ENCODE measurements around the gene TGFB1.

TGFB1 gene

DNA sequence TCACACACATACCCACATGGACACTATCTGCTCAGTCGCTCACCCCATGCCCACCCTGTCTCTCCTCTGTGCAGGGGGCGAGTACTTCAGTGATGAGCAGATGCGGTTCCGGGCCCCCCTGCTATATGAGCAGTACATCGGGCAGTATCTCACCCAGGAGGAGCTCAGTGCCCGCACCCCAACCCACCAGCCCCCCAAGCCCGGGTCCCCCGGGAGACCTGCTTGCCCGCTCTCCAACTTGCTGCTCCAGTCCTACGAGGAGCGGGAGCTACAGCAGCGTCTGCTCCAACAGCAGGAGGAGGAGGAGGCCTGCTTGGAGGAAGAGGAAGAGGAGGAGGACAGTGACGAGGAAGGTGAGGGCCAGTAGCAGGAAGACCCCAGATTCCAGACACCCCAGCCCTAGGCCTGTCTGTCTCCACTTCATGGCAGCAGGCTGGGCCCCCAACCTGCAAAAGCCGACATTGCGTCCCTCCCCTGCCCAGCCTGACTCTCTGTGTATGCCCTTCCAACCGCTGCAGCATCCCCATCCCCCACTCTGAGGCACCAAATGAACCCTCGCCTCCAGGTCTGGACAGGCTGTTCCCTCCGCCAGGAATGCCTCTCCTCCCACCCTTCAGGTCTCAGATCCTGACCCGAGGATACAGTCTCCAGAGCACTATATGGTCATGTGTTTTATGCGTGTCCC lies 34.1 kb downstream of the TGFB1 start:
- DNase-seq: no peak

DNA sequence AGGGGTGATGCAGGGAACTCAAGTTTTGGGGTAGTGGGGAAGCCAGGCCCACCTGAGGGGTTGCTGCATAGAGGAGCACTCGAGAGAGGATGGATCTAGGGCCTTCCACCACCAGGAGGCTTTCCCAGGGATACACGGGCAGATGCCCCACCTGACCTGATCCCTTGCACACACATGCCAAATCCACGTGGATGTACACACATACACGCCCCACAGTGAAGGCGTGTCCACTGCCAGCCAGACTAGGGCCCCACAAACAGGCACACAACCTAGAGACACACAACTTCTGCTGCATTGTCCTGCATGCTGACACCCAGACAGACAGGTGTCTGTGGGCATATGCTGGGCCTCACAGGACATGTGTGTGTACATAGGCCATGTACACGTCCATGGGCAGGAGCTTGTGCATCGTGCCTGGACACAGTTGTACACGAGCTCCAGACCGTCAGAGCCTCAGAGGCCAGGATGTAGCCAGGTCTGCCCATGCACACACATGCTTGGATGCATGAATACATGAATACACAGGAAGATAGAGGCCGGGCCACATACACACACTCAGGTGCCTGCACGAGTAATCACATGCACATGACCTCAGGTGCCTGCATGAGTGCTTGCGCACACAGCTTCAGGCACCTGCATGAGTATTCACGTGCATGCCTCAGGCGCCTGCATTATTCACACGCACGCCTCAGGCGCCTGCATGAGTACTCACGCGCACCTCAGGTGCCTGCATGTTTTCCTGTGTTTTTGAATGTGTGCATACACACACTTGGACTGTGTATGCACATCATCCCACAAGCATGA lies 34.8 kb downstream of the TGFB1 start:
- no peak for DNase-seq

DNA sequence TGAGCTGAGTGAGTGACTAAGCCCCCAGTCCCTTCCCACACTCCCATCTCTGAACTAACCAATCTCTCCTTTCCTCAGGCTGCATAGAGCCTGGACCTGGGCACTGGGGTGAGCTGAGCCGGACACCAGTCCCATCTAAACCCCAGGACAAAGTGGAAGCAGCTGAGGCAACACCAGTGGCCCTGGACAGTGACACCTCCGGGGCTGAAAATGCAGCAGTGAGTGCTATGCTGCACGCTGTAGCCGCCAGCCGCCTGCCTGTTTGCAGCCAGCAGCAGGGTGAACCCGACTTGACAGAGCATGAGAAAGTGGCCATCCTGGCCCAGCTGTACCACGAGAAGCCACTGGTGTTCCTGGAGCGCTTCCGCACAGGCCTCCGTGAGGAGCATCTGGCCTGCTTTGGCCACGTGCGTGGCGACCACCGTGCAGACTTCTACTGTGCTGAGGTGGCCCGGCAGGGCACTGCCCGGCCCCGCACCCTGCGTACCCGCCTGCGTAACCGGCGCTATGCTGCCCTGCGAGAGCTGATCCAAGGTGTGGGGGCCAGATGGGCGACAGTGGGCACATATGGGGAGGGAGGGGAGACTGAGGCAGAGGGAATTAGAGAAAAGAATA lies 37.3 kb downstream of the TGFB1 start:
- no peak for DNase-seq

DNA sequence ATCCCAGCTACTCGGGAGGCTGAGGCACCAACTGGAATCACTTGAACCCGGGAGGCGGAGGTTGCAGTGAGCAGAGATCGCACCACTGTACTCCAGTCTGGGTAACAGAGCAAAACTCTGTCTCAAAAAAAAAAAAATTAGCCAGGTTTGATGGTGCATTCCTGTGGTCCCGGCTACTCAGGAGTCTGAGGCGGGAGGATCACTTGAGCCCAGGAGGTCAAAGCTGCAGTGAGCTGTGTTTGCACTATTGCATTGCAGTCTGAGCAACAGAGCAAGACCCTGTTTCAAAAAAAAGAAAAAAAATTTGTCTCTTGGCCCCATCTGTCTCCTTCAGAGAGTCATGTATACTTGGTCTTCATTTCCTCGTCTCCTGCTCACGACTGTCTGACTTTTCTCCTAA lies 42.1 kb downstream of the TGFB1 start:
- DNase-seq: no peak

DNA sequence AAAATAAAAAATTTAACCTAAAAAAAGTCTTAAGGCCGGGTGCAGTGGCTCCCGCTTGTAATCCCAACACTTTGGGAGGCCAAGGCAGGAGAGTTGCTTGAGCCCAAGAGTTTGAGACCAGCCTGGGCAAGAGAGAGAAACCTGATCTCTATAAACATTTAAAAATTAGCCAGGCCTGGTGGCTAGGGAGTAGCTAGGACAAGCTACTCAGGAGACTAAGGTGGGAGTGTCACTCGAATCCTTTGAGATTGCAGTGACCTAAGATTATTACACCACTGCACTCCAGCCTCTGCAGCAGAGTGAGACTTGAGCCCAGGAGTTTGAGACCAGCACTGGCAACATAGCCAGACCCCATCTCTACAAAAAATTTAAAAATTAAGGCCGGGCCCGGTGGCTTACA lies 42.6 kb downstream of the TGFB1 start:
- DNase-seq: no peak

DNA sequence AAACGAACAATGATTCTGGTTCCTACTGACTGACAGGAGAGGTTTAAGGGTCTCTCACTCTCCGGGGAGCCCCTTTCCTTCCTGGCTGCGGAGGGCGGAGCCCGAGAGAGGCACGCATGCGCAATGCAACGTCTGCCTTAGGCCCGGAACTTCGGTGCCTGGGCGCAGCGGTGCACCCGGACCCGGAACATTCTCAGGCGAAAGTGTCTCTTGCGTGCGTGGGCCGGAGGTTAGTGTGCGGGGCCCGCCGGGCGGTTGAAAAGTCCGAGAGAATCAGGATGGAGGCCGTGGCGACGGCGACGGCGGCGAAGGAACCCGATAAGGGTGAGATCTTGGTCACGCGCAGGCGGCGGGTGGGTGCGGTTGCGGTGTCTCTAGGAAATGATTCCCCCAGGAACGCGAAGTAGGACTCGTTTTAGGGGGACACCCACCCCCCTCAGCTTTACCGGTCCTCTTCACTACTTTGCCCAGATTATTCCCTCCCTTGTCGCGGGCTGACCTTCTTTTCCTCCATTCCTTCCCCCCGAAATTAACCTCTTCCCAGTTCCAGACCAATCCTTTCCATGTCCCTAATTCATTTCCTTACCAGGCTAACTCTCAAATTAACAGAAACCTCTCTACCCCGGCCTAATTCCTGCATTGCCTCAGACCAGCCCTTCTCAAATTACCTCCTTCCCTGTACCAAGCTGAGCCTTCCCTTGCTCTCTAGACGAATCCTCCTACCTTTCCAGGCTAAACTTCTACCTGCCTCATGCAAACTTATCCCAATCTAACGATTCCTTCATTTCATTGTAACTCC lies 43.5 kb downstream of the TGFB1 start, which contains the start of gene CCDC97:
CCDC97 (plus strand) TSS at position 140 of the 799 bp plus-strand sequence; CDS start at position 279, 139 bp downstream.
- peak; percentile 84 to 86 for DNase-seq

DNA sequence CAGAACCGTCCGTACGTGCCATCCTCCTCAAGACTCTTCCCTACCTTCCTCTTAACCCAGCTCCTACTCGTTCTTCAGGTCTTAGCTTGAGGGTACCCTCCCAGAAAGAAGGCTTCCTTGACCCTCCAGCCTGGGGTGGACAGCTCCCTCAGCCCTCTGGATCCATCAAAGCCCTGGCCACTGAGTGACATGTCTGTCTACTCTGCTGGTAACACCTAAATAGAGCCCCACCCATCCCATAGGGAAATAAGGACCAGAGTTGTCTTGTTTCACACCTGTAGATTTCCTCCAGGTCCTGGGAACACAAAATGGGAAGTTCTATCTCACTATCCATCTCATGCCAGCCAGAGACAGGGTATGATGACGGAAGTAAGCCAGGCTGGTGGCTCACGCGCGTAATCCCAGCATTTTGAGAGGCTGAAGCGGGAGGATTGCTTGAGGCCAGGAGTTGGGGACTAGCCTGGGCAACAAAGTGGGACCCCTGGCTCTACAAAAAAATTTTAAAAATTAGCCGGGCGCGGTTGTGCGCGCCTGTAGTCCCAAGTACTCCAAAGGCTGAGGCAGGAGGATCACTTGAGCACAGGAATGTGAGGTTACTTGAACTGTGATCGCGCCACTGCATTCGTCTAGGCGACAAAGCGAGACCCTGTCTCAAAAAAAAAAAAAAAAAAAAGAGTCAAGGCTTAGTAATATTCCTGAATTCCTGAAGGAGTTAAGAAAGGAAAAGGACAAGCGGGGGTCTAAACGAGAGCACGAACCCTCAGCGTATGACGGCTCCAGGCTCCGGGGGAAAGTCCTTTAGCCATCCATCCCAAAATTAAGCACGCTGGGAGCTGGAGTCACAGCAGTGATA lies 44.3 kb downstream of the TGFB1 start:
- DNase-seq: no peak

DNA sequence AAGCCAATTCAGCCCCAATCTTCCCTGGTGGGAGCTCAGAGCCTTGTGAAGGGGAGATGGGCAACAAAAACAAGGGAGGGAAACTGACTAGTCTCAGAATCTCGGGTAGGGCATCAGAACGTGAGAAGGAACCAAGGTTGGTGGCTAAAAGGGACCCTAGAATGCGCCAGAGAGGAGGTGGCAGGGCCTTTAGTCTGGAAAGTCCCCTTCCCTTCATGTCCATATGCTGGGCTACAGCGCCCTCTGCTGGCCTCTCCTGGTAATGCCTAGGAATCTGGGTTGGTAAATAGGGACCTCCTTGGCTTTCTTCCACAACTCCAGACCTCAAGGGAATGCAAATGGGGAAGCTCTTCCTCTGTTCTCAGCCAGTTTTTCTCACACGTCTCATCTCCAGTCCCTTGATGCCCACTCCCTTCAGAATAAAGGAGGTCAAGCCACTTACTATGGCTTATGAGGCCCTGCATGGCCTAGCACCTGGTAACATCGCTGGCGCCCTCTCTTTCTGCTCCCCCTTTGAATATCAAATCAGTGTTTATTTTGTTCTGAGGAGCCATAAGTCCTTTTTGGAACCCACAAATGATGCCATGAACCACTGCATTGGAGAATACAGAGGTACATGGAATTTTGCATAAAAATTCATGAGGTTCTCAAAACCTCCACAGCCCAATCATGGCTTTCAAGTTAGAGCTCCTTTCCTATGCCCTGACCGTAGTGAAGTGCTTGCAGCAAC lies 45.1 kb downstream of the TGFB1 start:
- peak; percentile 85 to 93 for DNase-seq

DNA sequence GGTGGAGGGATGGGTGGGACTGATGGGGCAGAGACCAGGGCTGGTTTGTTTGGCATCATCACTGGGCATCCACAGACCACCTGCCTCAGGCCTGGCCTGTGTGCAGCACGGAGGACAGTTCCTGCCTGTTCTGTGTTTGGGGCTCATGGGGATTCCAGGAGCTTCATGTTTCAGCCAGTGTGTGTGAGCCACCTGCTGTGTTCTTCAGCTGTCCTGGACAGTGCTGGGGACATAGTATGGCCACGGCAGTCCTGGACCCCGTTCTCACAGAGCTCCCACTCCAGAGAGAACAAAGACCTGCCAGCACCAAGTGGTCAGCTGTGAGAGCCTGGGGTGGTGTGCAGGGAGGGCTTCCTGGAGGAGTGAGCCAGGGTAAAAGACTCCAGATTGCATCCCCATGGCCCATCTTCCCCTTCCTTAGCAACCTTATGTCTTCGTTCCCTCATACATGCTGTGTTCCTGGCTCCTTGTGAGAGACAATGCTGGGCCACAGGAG lies 45.7 kb downstream of the TGFB1 start:
- no peak for DNase-seq

DNA sequence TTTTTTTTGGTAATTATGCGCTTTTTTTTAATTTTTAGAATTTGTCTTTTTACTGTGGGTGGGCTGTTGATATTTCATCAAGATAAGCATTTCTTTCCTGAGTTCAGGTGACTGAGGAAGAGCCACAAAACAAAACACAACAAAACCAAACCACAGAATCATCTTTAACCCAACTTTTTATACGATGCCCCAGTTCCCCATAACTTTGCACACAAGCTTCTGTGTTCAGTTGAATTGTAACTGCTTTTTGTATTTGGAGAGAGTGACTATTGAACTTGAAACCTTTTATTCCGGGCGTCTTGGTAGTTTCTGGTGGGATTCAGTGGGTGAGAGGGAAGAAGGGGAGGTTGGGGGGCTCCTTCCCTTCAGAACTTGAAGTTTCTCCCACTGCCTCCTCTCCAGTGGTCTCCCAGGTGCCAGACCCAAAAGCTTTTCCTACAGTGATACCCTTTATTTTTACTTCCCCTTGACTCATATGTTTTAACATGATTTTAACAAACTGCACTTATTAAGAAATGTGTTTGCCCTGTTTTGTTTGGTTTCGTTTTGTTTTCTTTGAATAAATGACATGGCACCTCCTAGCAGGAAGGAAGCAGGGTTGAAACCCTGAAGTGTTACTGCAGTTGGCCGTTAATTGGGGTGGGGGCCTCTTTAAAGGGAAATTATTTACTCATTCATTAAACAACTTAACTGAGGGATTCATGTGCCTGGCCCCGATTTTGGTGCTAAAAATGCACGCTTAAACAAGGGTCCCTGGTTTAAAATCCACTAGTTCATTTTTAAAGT lies 46.4 kb downstream of the TGFB1 start:
- DNase-seq: no peak

DNA sequence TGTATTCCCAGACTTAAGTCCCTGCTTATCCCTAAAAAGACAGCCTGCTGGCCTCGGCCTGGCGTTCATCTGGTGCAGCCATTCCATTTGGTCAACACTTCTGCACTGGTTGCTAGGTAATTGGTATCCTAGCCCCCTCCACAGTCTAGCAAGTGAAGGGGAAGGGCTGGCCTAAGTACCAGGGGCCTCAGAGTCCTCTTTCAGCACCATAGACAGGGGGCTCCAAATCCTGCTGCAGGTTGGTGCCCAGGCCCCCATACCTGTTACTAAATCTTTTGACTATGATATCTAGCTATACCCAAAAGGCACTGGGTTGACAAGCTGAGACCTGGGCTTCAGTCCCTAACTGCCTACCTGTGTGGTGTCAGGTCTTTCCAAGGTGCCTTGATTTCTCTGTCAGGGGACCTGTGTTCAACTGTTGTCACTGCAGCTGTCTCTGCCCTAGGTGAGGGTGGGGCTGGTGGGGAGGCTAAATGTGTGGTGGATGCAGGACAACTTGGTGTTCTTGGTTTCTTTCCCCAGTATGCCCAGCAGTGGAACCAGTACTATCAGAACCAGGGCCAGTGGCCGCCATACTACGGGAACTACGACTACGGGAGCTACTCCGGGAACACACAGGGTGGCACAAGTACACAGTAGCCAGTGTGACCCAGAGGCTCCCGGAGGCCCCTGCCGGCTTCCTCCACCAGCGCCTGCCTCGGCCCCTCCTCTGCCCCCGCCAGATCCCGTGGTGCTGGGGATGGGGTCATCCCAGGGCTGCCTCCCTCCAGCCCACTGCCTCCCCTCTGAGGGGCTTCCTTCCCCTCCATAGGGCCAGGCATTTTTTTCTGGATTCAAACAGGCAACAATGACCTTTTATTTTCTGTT lies 47.6 kb downstream of the TGFB1 start:
- DNase-seq: no peak

DNA sequence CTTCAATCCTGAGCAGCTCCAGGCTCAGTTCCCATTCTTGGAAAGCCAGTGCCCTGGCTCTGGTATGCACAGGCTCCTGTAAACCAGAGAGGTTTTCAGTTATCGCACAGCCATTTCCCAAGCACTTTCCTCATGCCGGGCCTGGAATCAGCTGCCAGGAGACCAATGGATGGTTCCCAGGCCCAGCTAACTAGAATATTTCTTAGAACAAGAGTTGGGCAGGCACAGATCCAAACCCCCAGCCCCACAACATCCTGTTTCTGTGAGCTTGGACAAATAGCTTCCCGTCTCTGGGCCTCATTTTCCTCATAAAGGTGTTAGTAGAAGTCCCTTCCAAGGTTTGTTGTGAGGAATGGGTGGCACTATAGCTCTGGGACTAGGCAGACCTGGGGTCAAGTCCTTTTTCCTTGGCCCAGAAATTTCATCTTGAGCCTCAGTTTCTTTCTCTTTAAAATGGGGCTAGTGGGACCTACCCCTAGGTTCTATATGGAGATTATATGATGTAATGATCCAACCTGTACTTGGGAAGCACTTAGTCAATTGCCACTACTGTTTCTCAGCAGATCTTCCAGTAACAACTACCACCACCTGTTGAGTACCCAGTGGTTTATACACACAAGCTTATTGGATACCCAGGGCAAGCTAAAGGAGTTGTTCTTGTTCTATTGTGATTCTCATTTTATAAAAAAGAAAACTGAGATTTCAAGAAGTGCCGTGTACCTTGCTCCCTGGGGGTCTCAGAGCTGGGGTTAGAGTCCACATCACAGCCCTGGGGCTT lies 48.8 kb downstream of the TGFB1 start:
- no peak for DNase-seq

DNA sequence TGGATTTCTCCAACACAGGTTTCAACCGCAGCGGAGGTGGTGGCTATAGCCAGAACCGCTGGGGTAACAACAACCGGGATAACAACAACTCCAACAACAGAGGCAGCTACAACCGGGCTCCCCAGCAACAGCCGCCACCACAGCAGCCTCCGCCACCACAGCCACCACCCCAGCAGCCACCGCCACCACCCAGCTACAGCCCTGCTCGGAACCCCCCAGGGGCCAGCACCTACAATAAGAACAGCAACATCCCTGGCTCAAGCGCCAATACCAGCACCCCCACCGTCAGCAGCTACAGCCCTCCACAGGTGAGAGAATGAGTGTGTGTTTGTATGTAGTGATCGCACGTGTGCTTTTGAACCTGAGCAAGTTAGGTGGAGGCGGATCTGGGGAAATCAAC lies 49.8 kb downstream of the TGFB1 start:
- no peak for DNase-seq

DNA sequence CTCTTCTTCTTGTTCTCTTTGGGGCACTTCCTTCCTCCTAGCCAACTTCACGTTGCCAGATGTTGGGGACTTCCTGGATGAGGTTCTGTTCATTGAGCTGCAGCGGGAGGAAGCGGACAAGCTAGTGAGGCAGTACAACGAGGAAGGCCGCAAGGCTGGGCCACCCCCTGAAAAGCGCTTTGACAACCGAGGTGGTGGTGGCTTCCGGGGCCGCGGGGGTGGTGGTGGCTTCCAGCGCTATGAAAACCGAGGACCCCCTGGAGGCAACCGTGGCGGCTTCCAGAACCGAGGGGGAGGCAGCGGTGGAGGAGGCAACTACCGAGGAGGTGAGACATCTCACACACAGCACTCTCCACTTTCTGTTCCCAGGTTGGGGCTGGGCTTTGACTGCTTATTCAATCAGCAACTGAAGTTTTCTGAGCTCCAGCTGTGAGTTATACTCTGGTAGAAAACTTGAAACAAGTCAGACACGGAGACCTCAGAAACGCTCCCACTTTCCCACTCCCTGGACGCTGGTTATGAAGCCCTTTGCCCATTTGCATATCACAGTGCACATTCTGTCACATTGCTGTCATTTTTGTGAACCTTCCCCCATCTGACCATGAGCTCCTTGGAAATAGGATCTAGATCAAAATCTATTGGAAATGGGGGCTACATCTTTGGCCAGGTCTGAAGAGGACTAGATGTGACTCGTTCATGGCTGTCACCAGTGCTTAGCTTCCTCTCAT lies 50.9 kb downstream of the TGFB1 start:
- DNase-seq: peak; percentile 59 to 61

DNA sequence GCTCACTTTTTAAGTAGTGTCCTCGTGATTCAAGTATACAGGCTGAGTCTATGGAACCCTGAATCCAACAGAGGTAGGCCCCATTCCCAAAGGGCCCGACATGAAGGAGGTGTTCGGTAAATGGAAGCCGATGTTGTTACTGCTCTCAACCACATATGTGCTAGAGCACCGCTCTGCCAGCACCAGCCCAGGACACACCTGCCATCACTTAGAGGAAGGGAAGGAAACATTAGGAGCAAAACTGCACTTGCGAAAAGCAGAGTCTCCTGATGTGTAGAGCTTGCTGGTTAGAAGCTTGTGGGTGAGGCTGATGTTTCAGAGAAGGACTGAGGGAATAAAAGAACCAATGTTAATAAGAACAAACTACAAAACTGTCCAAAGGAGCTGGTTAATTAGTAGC lies 53.2 kb downstream of the TGFB1 start:
- no peak for DNase-seq

DNA sequence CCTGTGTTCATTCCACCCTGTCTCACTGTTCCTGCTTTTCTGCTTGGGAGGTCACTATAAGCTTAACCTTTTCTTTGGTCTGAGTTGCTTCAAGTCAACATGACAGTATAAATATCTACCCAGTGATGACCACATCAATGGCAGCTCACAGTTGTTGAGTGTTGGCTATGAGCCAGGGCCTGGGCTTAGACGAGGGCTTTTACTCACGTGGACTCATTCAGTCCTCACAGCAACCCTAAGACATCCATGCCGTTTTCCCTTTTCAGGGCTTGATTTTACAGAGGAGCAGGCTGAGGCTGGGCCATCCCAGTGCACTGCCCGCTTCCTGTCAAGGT lies 54.0 kb downstream of the TGFB1 start:
- no peak for DNase-seq

DNA sequence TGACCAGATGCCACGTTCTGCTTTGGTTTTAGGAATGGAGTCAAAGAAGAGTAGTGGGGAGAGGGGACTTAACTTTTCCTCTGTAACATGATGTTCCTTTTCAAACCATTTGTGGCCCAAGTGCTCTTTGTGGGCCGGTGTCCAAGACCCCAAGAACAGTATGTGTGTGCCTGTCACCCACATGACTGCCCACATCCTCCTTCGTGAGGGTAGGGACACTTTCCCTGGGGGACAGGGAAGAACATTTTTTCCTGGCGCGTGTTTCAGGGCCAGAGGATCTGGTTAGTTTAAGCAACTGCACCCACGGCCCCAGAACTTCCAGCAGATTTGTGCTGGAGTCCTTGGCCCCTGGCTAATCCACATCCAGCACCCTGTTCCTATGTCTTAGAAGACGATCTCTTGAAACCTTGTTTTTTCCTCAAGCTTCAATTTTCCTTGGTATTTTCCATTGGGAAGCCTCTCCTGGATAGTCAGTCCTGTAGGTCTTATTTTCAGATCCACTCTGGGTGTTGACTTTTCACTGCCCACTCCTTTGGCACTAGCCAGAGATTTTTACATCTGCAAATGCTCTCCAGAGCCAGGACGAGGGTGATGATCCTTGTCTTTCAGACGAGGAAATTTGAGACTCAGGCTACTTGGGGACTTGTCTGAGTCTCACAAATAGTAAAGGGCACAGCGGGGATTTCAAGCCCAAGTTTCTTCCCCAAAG lies 54.5 kb downstream of the TGFB1 start:
- DNase-seq: no peak
